IPS-NIHi7 (cell line): ENCODE measurements around the gene PDE6G.
"Not testable (repeated sequence)": the region's sequence is repeated elsewhere in the genome, so short reads cannot be mapped to it uniquely, and the experiment has no call there.

Source experiments
- DNase-seq: peaks from one replicate; pipeline ENCODE4 v3.0.0; 2012; ENCODE audit warnings: mixed read lengths; ENCODE audit errors: extremely low spot score

Gene PDE6G

DNA sequence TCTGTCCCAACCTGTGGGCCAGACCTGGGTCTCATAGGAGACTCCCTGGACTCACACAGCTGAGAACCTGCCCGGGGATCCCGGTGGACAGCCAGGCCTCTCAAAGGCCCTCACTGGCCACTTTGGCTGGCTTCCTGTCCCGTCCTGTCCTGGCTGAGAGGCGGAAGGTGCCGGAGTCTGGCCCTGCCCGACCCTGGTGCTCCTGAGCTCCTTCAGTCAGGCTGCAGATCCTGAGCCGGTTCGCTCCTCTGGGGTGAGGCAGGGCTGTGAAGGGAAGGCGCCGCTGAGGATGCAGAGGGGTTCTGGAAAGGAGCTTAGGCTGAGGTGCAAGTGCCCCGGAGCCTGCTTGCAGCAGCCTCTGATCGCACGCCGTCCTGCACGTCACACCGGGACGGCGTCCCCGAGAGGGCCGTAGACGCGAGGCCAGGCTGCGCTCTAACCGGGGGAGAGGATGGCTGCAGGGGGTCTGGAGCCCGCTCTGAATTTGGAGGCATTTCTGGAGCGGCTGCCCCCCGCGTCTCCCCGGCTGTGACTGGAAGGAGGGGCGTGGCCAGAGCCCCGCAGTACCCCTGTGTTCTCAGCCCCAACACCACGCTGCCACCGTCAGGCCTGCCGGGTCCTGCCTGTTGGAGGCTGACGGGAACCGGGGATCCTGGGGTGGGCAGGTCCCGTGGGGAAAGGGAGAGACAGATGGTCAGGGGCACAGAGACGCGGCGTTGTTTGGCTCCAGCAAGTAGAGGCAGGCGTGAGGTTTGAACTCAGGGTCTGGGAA is 31.6 kb upstream of the PDE6G start:
- no peak for DNase-seq

- DNase-seq: no peak
These were observed 30.3 kb upstream of the PDE6G start for GRCh38 chr17:81686614-81687013.

DNA sequence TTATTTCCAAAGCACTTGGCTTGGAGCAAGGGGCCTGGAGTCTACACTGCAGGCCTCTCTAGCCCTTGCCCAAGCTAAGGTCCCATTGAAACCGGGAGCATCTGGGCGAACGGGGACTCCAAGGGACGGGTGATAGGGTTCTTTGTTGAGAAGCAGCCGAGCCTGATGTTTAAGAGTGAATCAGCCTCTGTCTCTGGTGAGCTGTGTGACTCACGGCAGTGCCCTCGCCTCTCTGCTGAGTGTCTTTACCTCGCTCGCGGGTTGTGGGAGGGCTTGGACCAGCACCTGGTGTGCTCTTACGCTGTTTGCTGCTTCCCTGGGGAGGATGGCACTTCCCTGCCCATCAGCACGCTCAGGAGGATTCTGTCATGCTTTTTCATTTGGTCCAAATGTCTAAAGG is 28.8 kb upstream of the PDE6G start:
- no peak for DNase-seq

DNA sequence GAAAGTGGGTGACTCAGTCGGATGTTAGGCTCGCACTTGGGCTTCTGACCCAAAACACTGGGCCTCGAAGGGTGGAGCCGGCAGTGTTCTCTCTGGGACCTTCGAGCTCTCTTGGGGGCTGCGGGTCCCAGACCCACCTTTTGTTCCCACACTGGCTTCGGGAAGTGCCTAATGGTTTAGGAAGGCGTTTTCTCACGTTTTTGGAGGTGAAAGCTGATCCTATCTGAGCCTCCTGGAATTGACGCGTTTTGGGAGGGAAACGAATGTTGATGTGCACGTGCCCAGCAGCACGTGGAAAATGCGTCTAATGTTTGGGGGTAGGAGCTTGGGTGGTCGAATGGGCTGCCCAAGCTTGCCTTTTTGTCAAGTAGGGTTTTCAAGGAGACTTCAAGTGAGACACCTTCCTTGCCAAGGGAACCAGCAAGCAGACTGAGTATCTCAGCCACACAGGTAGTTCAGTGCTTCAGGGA is 28.1 kb upstream of the PDE6G start:
- no peak for DNase-seq

DNA sequence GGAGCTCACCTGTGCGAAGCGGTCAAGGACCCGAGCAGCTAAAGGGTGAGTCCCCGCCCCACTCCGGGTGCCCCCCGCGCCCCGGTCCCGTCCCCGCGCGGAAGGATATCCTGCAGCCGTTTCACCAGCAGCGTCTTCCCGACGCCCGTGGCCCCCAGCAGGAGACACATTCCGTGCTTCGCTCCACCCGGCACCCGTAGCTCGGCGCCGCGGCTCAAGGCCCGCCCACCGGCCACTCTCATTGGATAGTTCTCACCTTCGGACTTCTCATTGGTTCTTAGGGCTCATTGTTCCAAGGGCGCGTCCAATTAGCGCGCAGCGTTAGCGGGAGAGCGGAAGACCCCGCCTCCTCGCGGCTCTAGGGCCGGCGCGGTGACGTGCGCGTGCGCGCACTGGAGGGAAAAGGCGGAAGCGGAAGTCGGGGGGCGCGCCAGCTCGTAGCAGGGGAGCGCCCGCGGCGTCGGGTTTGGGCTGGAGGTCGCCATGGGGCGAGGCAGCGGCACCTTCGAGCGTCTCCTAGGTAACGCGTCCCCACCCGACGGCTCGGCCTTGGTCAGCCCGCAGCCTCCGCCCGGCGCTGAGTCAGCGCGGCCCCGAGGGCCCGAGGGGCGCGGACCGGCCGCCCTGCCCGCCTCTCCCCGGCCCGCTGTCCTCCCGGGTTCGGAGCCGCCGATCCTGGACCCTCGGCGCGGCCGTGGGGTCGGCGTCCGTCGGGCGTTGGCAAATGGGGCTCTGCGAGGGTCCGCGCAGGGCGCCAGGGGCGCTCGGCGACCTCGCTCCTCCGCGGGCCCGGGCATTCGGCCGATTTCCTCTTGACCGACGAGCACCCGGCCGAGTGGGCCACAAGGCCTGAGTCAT is 27.5 kb upstream of the PDE6G start, which contains the start of the genes ARL16 and HGS:
ARL16 (minus strand) TSS at position 214 of the 858 bp plus-strand sequence; CDS start at position 170, 44 bp downstream.
HGS (plus strand) TSS at position 428 of the 858 bp plus-strand sequence; CDS start at position 484, 56 bp downstream.
- peak; percentile 100 for DNase-seq

DNA sequence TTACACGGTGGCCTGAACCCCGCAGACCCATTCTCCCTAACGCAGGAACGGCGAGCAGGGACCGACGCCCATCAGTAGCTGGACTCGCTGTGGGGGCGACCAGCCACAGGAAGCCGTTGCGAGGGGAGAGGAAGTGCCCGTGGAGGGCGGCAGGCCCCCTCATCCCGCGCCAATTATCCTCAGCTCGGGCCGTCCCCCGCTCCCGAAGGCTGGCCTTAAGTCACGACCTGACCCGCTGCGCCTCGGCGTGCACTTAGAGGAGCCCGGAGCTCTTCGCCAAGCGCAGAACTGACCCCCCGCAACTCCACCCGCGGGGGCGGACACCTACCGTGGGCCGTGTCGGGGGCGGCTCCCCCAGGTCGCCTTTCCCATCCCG is 26.9 kb upstream of the PDE6G start:
- DNase-seq: no peak

GRCh38 chr17:81682565-81683207 is 26.3 kb upstream of the PDE6G start:
- DNase-seq: no peak

GRCh38 chr17:81681672-81682071 is 25.3 kb upstream of the PDE6G start:
- DNase-seq: no peak

GRCh38 chr17:81680150-81680549 is 23.8 kb upstream of the PDE6G start:
- no peak for DNase-seq

- no peak for DNase-seq
These were observed 20.6 kb upstream of the PDE6G start for GRCh38 chr17:81676906-81677305.

DNA sequence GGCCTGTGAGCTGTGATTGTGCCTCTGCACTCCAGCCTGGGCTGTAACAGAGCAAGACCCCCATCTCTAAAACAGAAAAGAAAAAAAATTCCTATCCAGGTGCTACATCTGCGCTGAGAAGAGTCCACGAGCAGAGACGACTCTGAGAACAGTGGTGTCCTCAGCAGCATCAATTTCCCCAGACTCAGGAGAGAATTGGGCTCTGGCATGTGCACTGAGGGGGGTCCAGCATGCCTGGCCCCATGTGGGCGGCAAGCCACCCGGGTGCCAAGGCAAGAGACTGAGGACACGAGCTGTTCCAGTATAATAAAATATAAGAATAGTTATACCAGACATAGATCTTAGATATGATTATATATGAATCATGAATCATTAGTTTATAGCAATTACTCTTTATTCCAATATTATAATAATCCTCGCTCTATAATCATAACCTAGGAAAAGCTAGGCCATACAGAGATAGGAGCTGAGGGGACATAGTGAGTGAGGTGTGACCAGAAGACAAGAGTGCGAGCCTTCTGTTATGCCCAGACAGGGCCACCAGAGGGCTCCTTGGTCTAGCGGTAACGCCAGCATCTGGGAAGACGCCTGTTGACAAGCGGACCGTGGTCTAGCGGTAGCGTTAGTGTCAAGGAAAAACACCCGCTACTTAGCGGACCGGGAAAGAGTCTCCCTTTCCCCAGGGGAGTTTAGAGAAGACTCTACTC is 19.3 kb upstream of the PDE6G start:
- not testable (repeated sequence) for DNase-seq

GRCh38 chr17:81673561-81674258 is 17.4 kb upstream of the PDE6G start:
- DNase-seq: no peak

DNA sequence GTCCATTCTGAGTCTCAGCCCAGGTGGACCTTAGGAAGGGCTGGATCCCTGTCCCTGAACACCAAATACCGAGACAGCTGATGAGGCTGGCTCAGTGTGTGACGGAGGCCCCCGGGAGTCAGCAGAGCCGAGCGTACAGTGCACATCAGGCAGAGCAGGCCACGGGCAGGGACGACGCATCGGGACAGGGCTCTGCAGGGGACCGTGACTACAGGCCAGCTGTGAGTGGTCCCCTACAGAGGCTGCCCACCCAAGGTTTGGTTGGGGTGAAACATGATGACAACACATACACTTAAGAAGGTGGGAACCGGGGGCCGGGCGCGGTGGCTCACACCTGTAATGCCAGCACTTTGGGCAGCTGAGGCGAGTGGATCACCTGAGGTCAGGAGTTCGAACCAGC is 16.6 kb upstream of the PDE6G start:
- no peak for DNase-seq

DNA sequence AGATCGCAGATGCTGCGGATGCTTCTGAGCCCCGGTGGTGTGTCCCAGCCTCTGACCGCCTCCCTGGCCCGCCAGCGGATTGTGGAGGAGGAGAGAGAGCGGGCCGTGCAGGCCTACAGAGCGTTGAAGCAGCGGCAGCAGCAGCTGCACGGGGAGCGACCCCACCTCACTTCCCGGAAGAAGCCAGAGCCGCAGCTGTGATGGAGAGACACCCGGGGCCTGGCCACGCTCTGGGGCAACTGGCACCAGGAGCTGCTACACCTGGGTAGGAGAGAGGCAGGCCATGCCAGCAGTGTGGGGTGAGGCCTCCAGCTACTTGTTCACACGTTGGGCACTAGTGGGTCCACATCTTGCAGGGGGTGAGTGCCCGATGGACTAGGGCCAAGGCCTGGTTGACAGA is 16.2 kb upstream of the PDE6G start:
- DNase-seq: no peak

DNA sequence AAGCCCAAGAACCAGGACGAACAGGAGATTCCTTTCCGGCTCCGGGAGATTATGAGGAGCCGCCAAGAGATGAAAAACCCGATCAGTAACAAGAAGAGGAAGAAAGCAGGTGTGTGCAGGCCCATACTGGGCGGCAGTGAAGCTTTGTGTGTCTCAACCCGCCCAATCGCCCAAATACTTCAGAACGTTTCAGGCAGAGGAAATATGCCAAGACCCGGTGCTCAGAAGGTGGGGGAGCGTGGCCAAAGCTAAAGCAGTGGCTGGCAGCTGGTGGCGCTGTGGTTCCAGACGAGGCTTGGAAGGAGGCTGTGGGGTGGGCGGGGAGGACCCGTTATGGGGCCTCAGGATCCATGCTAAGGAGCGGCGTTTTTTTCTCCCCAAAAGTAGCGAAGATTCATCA is 11.4 kb upstream of the PDE6G start:
- no peak for DNase-seq

- peak; percentile 98 for DNase-seq
These were observed 10.2 kb upstream of the PDE6G start, which contains the start of the genes CCDC137 and OXLD1 for GRCh38 chr17:81666342-81667191. CCDC137 (plus strand) TSS chr17:81666737; CDS start chr17:81666767, 30 bp downstream. OXLD1 (minus strand) TSS chr17:81666605; CDS start chr17:81666577, 28 bp downstream.

DNA sequence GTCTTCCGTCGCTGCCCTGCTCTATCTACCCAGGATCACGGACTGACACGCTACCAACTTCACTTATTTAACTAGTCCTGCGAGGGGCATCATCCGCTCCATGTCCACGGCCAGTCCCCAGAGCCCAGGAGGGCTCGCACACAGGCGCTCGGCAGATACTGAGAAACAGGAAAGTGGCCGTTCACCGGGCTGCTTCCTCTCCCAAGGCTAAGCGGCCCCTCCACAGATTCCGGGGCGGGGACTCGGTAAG is 9.7 kb upstream of the PDE6G start:
- DNase-seq: peak; percentile 60

GRCh38 chr17:81665205-81666091 is 9.1 kb upstream of the PDE6G start:
- DNase-seq: no peak

DNA sequence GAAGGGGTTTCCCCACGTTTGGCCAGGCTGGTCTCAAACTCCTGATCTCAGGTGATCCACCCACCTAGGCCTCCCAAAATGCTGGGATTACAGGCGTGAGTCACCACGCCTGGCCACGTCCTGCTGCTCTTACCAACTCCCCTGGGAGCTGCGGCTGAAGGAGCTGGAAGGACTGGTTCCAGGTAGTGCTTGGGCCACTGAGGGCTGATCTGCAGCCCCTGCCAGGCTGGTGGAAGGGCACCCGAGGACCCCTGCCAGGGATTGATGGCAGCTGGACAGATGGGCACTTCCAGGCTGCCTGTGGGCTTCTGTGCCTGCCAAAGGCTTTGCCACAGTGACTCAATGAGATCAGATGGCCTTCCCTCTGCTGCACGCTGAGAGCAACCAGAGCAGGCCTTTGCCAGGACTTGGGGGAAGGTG is 7.7 kb upstream of the PDE6G start:
- DNase-seq: no peak
